Mesenchymal stem cell (in vitro differentiated cells and primary cell): Measurements from ENCODE around the gene LY6G6D.

Experiments used
- DNase-seq: peaks from one replicate; pipeline ENCODE4 v3.0.0-alpha.2; 2013
- H2AFZ ChIP-seq: one replicate; pipeline ENCODE4 v1.6.1; 2013; ENCODE audit warnings: low read depth, mild to moderate bottlenecking, control low read depth, inconsistent platforms, low read length, moderate library complexity
- H2AK5ac ChIP-seq: 2 replicates; pipeline ENCODE4 v1.6.1; 2013; ENCODE audit warnings: low read length, moderate library complexity, mild to moderate bottlenecking, inconsistent platforms; ENCODE audit not compliant: severe bottlenecking
- H2BK120ac ChIP-seq: one replicate; pipeline ENCODE4 v1.6.1; 2013; ENCODE audit warnings: low read depth, mild to moderate bottlenecking, inconsistent platforms, low read length, moderate library complexity
- H2BK12ac ChIP-seq, 2 experiments: one replicate each; pipeline ENCODE4 v1.6.1; 2013; ENCODE audit warnings: inconsistent platforms in 2 of 2, low read length in 2 of 2, mild to moderate bottlenecking in 2 of 2, moderate library complexity in 2 of 2, control low read depth in 1 of 2
- H2BK15ac ChIP-seq: one replicate; pipeline ENCODE4 v1.6.1; 2013; ENCODE audit warnings: mild to moderate bottlenecking, low read depth, inconsistent platforms; ENCODE audit not compliant: poor library complexity, severe bottlenecking
- H2BK5ac ChIP-seq: 2 replicates; pipeline ENCODE4 v1.6.1; 2013; ENCODE audit warnings: low read depth, mild to moderate bottlenecking, low read length, control low read depth, inconsistent platforms; ENCODE audit not compliant: poor library complexity, severe bottlenecking
- H3K14ac ChIP-seq, 2 experiments: one replicate each; pipeline ENCODE4 v1.6.1; 2013; ENCODE audit warnings: inconsistent platforms in 2 of 2, low read length in 2 of 2, control low read depth in 1 of 2, mild to moderate bottlenecking in 1 of 2, moderate library complexity in 1 of 2
- H3K18ac ChIP-seq, 2 experiments: one replicate each; pipeline ENCODE4 v1.6.1; 2013; ENCODE audit warnings: inconsistent platforms in 2 of 2, low read length in 2 of 2, control low read depth in 1 of 2, low read depth in 1 of 2, mild to moderate bottlenecking in 1 of 2
- H3K23ac ChIP-seq, 2 experiments: one replicate each; pipeline ENCODE4 v1.6.1; 2013; ENCODE audit warnings: inconsistent platforms in 2 of 2, low read length in 2 of 2, mild to moderate bottlenecking in 2 of 2, moderate library complexity in 2 of 2, control low read depth in 1 of 2
- H3K27ac ChIP-seq: 2 replicates; pipeline ENCODE4 v1.5.1; 2013; ENCODE audit warnings: mild to moderate bottlenecking, moderate library complexity, low read length, control low read depth, inconsistent platforms; ENCODE audit not compliant: poor library complexity, severe bottlenecking
- H3K27me3 ChIP-seq, 2 experiments: 2 replicates each; pipeline versions ENCODE4 v1.6.1 to v1.7.0; 2013; ENCODE audit warnings: low read length in 2 of 2, mild to moderate bottlenecking in 2 of 2, moderate library complexity in 2 of 2, control low read depth in 1 of 2, inconsistent platforms in 1 of 2; ENCODE audit not compliant: control insufficient read depth in 1 of 2, insufficient read depth in 1 of 2
- H3K36me3 ChIP-seq, 2 experiments: 2 replicates each; pipeline versions ENCODE4 v1.6.1 to v1.7.0; 2013; ENCODE audit warnings: low read length in 2 of 2, control low read depth in 1 of 2, inconsistent platforms in 1 of 2, low read depth in 1 of 2, mild to moderate bottlenecking in 1 of 2; ENCODE audit not compliant: insufficient read depth in 2 of 2, control insufficient read depth in 1 of 2
- H3K4ac ChIP-seq, 2 experiments: one replicate each; pipeline ENCODE4 v1.6.1; 2013; ENCODE audit warnings: inconsistent platforms in 2 of 2, low read length in 2 of 2, mild to moderate bottlenecking in 2 of 2, moderate library complexity in 2 of 2, control low read depth in 1 of 2, low read depth in 1 of 2
- H3K4me1 ChIP-seq: 2 replicates; pipeline ENCODE4 v1.6.1; 2013; ENCODE audit warnings: low read depth, low read length, control low read depth; ENCODE audit not compliant: control insufficient read depth, insufficient read depth
- H3K4me2 ChIP-seq: 2 replicates; pipeline ENCODE4 v1.6.1; 2013; ENCODE audit warnings: low read length, mild to moderate bottlenecking, inconsistent platforms; ENCODE audit not compliant: poor library complexity, severe bottlenecking
- H3K4me3 ChIP-seq, 2 experiments: 2 replicates each; pipeline versions ENCODE4 v1.5.1 to v1.7.0; 2013; ENCODE audit warnings: low read length in 2 of 2, mild to moderate bottlenecking in 2 of 2, control low read depth in 1 of 2, low read depth in 1 of 2; ENCODE audit not compliant: insufficient read depth in 1 of 2
- H3K79me1 ChIP-seq: replicated peaks from 2 replicates; pipeline ENCODE4 v1.6.1; 2013; ENCODE audit warnings: mild to moderate bottlenecking, control low read depth, low read length, inconsistent platforms; ENCODE audit not compliant: poor library complexity, severe bottlenecking
- H3K9ac ChIP-seq: 2 replicates; pipeline ENCODE4 v1.7.0; 2013; ENCODE audit warnings: mild to moderate bottlenecking, low read length, moderate library complexity
- H3K9me3 ChIP-seq: 2 replicates; pipeline ENCODE4 v1.7.0; 2013; ENCODE audit warnings: mild to moderate bottlenecking, low read length; ENCODE audit not compliant: control insufficient read depth
- H4K8ac ChIP-seq: one replicate; pipeline ENCODE4 v1.6.1; 2013; ENCODE audit warnings: inconsistent platforms, mild to moderate bottlenecking, low read length, moderate library complexity
- H4K91ac ChIP-seq: one replicate; pipeline ENCODE4 v1.6.1; 2013; ENCODE audit warnings: mild to moderate bottlenecking, low read length, inconsistent platforms
- WGBS: methylation state at CpG from one replicate; pipeline ENCODE4 v1.1.7; 2013; ENCODE audit warnings: mixed read lengths; 5-methylcytosine and 5-hydroxymethylcytosine counted together

The LY6G6D gene

GRCh38 chr6:31739639-31740396 is 24.7 kb downstream of the LY6G6D start, which contains the start of gene MSH5:
Gene MSH5, plus strand, starts transcription at chr6:31740005. Its CDS starts 462 bp downstream, at chr6:31740467.
- peak within 1 kb of the TSS; percentile 92 to 99 for H2BK12ac ChIP-seq
- H3K14ac ChIP-seq: peak within 1 kb of the TSS in 1 of 2 experiments; percentile 93
- H3K36me3 ChIP-seq: peaks cover 0 to 29% of the 10 kb centered on the region in 2 experiments
- peak within 1 kb of the TSS; percentile 70 to 86 for H3K18ac ChIP-seq
- peak within 1 kb of the TSS; percentile 89 for H3K27ac ChIP-seq
- peak within 1 kb of the TSS; percentile 83 for H4K8ac ChIP-seq
- peak within 1 kb of the TSS; percentile 62 to 95 for H3K4me3 ChIP-seq
- H3K4ac ChIP-seq: peak within 1 kb of the TSS; percentile 68 to 81
- H2AFZ ChIP-seq: peak within 1 kb of the TSS; percentile 46
- H4K91ac ChIP-seq: peak within 1 kb of the TSS; percentile 58
- peak within 1 kb of the TSS; percentile 62 for H3K4me2 ChIP-seq
- peak; percentile 99 for DNase-seq
- H2AK5ac ChIP-seq: no peak within 1 kb of the TSS
- H3K4me1 ChIP-seq: peaks cover 24% of the 10 kb centered on the region
- H3K27me3 ChIP-seq: no peaks in the 10 kb centered on the region
- H3K9ac ChIP-seq: peak within 1 kb of the TSS; percentile 100
- peak within 1 kb of the TSS; percentile 22 for H2BK5ac ChIP-seq
- peak within 1 kb of the TSS; percentile 98 for H2BK120ac ChIP-seq
- H3K23ac ChIP-seq: peak within 1 kb of the TSS in 1 of 2 experiments; percentile 96
- peaks cover 2% of the 10 kb centered on the region for H3K79me1 ChIP-seq
- no peaks in the 10 kb centered on the region for H3K9me3 ChIP-seq
- H2BK15ac ChIP-seq: peak within 1 kb of the TSS; percentile 83
- WGBS: 3% methylated on average over 36 of the region's 58 CpGs

DNA sequence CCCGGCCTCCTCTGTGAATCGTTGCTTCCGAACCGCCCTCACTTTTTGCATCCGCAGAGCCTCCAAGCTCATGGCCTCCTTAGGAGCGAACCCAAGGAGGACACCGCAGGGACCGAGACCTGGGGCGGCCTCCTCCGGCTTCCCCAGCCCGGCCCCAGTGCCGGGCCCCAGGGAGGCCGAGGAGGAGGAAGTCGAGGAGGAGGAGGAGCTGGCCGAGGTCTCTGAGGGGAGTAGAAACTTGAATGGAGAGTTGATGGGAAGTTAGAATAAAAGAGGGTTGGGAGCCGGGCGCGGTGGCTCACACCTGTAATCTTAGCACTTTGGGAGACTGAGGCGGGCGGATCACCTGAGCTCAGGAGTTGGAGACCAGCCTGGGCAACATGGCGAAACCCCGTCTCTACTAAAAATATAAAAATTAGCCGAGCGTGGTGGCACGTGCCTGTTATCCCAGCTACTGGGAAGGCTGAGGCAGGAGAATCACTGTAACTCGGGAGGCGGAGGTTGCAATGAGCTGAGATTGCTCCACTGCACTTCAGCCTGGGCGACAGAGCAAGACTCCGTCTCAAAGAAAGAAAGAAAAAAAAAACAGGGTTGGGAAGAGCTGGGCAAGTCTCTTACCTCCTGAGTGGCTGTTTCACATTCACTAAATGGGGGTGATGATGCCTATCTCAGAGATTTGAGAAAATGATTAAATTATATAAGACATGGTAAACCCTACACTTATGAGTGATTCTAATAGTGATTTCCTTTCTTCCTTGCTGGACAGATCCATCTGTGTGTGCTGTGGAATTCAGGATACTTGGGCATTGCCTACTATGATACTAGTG is 25.5 kb downstream of the LY6G6D start:
- H2AFZ ChIP-seq: peak overlapping the region; percentile 46
- H2BK15ac ChIP-seq: no peak overlapping the region
- H3K4me3 ChIP-seq: peak overlapping the region; percentile 62 to 95
- DNase-seq: no peak
- peaks cover 0 to 32% of the 10 kb centered on the region in 2 experiments for H3K36me3 ChIP-seq
- H3K79me1 ChIP-seq: peaks cover 2% of the 10 kb centered on the region
- H2AK5ac ChIP-seq: no peak overlapping the region
- H3K9me3 ChIP-seq: no peaks in the 10 kb centered on the region
- H4K8ac ChIP-seq: no peak overlapping the region
- H3K27ac ChIP-seq: no peak overlapping the region
- peak overlapping the region in 1 of 2 experiments; percentile 37 for H2BK12ac ChIP-seq
- peak overlapping the region; percentile 41 for H3K4me2 ChIP-seq
- no peak overlapping the region for H4K91ac ChIP-seq
- no peak overlapping the region for H3K14ac ChIP-seq
- no peak overlapping the region for H2BK120ac ChIP-seq
- peak overlapping the region in 1 of 2 experiments; percentile 86 for H3K18ac ChIP-seq
- peak overlapping the region; percentile 90 for H3K9ac ChIP-seq
- H3K4me1 ChIP-seq: peaks cover 24% of the 10 kb centered on the region
- no peak overlapping the region for H2BK5ac ChIP-seq
- 43% methylated on average over 29 of the region's 29 CpGs for WGBS
- no peak overlapping the region for H3K23ac ChIP-seq
- H3K4ac ChIP-seq: peak overlapping the region in 1 of 2 experiments; percentile 81
- no peaks in the 10 kb centered on the region for H3K27me3 ChIP-seq

- peaks cover 2% of the 10 kb centered on the region for H3K79me1 ChIP-seq
- no peak overlapping the region for H3K9ac ChIP-seq
- no peak overlapping the region for H3K4me3 ChIP-seq
- H3K4me2 ChIP-seq: no peak overlapping the region
- H3K4me1 ChIP-seq: peaks cover 22% of the 10 kb centered on the region
- no peak overlapping the region for H2BK120ac ChIP-seq
- H4K91ac ChIP-seq: no peak overlapping the region
- H3K36me3 ChIP-seq: peaks cover 0 to 32% of the 10 kb centered on the region in 2 experiments
- H4K8ac ChIP-seq: no peak overlapping the region
- H3K9me3 ChIP-seq: no peaks in the 10 kb centered on the region
- no peak overlapping the region for H2BK15ac ChIP-seq
- H3K23ac ChIP-seq: no peak overlapping the region
- DNase-seq: no peak
- H2AK5ac ChIP-seq: no peak overlapping the region
- no peak overlapping the region for H3K4ac ChIP-seq
- no peaks in the 10 kb centered on the region for H3K27me3 ChIP-seq
- no peak overlapping the region for H3K18ac ChIP-seq
- no peak overlapping the region for H2AFZ ChIP-seq
- no peak overlapping the region for H2BK5ac ChIP-seq
- 94% methylated on average over 2 of the region's 2 CpGs for WGBS
- no peak overlapping the region for H2BK12ac ChIP-seq
- H3K27ac ChIP-seq: no peak overlapping the region
- H3K14ac ChIP-seq: no peak overlapping the region
These were observed 26.7 kb downstream of the LY6G6D start for GRCh38 chr6:31741815-31742214.

- H2AK5ac ChIP-seq: no peak overlapping the region
- no peak overlapping the region for H2AFZ ChIP-seq
- H2BK5ac ChIP-seq: no peak overlapping the region
- no peak overlapping the region for H2BK120ac ChIP-seq
- WGBS: 97% methylated on average over 3 of the region's 3 CpGs
- DNase-seq: no peak
- no peak overlapping the region for H3K4me3 ChIP-seq
- no peaks in the 10 kb centered on the region for H3K9me3 ChIP-seq
- no peaks in the 10 kb centered on the region for H3K79me1 ChIP-seq
- H3K27me3 ChIP-seq: no peaks in the 10 kb centered on the region
- no peak overlapping the region for H4K8ac ChIP-seq
- H3K4ac ChIP-seq: no peak overlapping the region
- no peak overlapping the region for H3K23ac ChIP-seq
- no peak overlapping the region for H3K14ac ChIP-seq
- H2BK15ac ChIP-seq: no peak overlapping the region
- no peak overlapping the region for H3K27ac ChIP-seq
- H2BK12ac ChIP-seq: no peak overlapping the region
- H3K18ac ChIP-seq: no peak overlapping the region
- peaks cover 21% of the 10 kb centered on the region for H3K4me1 ChIP-seq
- H3K9ac ChIP-seq: no peak overlapping the region
- H3K36me3 ChIP-seq: peaks cover 0 to 40% of the 10 kb centered on the region in 2 experiments
- no peak overlapping the region for H4K91ac ChIP-seq
- H3K4me2 ChIP-seq: no peak overlapping the region
These were observed 27.7 kb downstream of the LY6G6D start for GRCh38 chr6:31742894-31743293.
